BLaER1 (cell line): ENCODE data around the gene TTC38.
A peak's percentile ranks its signal among the peaks of the same experiment; 100 is the strongest.

ENCODE experiments used
- H3K27ac ChIP-seq: shearing (Covaris generic); formaldehyde crosslinking; 2 replicates; pipeline ENCODE4 v1.8.1; 2022
- H3K27me3 ChIP-seq: shearing (Covaris generic); formaldehyde crosslinking; 2 replicates; pipeline ENCODE4 v1.8.1; 2022
- H3K36me3 ChIP-seq: shearing (Covaris generic); formaldehyde crosslinking; 2 replicates; pipeline ENCODE4 v1.8.1; 2022
- H3K4me1 ChIP-seq: shearing (Covaris generic); formaldehyde crosslinking; 2 replicates; pipeline ENCODE4 v1.8.1; 2022
- H3K4me2 ChIP-seq: shearing (Covaris generic); formaldehyde crosslinking; 2 replicates; pipeline ENCODE4 v1.8.1; 2022
- H3K4me3 ChIP-seq: shearing (Covaris generic); formaldehyde crosslinking; 2 replicates; pipeline ENCODE4 v1.8.1; 2022
- H3K9ac ChIP-seq: shearing (Covaris generic); formaldehyde crosslinking; 2 replicates; pipeline ENCODE4 v1.8.1; 2022
- H3K9me3 ChIP-seq: shearing (Covaris generic); formaldehyde crosslinking; 2 replicates; pipeline ENCODE4 v1.8.1; 2022
- H4K20me1 ChIP-seq: shearing (Covaris generic); formaldehyde crosslinking; 2 replicates; pipeline ENCODE4 v1.8.1; 2022
- Cebpa-rat ChIP-seq: shearing (Covaris generic); IDR thresholded peaks from 2 replicates; pipeline ENCODE4 v1.8.1; 2022

The TTC38 gene

DNA sequence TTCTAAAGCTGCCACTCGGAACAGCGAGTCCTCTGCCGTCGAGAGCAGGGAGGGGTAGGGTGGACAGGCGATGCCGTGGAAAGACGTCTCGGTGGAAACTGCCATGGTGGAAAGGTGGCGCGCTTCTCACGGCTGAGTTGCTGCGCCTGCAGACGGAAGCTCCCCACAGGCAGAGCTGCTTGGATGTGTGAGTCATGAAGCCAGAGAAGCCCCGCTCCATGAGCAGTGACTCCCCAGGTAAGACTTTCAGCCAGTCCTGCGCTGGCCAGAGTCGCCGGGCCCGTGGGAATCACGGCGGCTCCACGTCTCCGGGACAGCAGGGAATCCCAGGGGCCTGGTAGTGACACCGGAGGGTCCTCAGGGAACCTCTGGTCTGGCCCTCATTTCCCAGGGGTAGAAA is 63.7 kb downstream of the TTC38 start:
- peaks cover 8% of the 10 kb centered on the region for H4K20me1 ChIP-seq
- no peaks in the 10 kb centered on the region for H3K27me3 ChIP-seq
- H3K36me3 ChIP-seq: peaks cover 70% of the 10 kb centered on the region

DNA sequence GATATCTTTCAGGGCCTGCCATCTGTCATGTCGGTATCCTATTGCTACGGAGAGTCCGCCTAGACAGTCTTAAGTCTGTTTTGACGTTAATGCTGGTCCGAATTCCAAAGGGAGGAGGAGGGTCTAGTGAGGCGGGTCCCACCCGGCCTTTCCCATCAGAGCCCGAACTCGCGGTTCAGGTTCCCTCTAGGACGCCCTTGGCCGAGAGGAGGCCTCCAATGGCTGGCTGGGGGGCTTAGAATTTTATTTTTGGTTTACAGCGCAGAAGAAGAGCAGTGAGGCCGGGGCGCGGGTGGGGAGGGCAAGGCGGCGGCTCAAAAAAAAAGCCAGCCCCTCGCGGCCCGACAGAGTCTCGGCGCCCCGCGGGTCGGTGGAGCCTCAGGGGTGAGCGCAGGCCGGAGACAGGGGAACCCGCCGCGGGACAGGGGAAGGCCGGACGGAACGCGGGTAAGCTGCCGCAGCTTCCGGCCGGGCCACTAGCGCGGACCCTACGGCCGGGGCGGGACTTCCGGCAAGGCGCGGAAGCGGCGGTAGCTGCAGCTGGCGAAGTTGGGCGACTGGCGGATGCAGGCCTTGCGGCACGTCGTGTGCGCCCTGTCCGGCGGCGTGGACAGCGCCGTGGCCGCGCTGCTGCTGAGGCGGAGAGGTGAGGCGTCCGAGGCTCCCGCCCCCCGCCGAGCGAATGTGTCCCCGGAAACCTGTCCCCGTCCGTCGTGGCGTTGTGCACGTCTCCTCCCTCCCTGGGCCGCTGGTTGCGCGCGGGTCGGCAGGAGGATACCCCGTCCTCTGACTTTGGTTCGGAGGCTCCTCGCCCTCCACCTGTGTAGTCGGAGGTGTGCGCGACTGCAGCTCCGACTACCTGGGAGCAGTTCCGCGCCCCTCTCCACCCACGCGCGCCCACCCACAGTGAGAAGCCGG is 67.7 kb downstream of the TTC38 start, which contains the start of gene TRMU:
Gene TRMU, plus strand, starts transcription at position 514 of the 918 bp plus-strand sequence. Its CDS starts 51 bp downstream, at position 565.
- peak within 1 kb of the TSS; percentile 93 for H3K4me2 ChIP-seq
- H3K36me3 ChIP-seq: peaks cover 62% of the 10 kb centered on the region
- H3K27ac ChIP-seq: peak within 1 kb of the TSS; percentile 94
- TF ChIP-seq Cebpa-rat: no peak
- H3K9ac ChIP-seq: peak within 1 kb of the TSS; percentile 85
- H4K20me1 ChIP-seq: peaks cover 47% of the 10 kb centered on the region
- H3K4me3 ChIP-seq: peak within 1 kb of the TSS; percentile 96
- H3K4me1 ChIP-seq: peaks cover 25% of the 10 kb centered on the region
- no peaks in the 10 kb centered on the region for H3K27me3 ChIP-seq
- no peaks in the 10 kb centered on the region for H3K9me3 ChIP-seq

More for the DNA sequence above, 63.7 kb downstream of the TTC38 start:
- Histone ChIP-seq H3K4me2 (no peak overlapping the region), H3K9ac (no peak overlapping the region), H3K4me1 (peaks cover 14% of the 10 kb centered on the region), H3K9me3 (no peaks in the 10 kb centered on the region), H3K27ac (no peak overlapping the region), H3K4me3 (no peak overlapping the region)
- no peak for TF ChIP-seq Cebpa-rat

DNA sequence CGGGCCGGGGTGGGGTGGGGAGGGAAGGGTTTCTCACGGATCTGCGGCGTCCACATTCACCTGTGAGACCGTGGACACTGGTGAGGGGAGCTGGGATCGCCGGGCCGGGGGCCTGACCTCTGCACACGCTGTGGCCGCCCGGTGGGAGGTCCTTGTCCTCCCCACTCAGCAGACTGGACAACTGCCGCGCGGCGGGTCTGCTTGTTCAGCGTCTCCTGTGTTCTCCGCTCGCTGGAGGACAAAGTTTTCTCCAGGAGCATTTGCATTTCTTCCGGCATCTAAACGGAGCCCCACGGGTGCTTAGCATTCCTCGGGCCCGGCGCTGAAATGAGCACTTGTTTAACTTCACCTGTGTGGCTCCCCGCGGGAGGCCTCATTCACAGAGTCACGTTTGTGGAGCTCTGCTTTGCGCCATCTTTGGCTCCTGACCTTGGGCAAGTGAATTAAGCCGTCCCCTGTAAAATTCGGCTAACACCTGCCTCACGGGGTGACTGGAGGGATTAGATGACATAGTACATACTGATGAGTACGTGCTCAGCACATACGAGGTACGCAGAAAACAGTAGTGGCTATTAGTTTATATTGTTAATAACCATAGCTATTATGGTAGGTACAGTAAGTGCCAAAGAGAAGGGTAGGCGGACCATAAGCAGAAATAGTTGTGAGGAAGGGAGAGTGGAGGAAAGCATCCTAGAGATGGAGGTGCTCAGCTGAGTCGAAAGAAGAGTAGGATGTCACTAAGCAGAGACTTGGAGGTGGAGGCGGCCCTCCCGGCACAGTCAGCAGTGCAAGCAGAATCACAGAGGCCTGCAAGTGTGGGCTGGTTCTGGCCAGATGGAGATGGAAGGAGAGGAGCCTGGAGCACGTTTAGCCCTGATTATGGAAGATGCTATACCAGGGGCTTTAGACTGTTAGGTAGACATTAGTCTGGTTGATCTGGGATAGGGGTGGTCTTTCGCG is 68.6 kb downstream of the TTC38 start:
- Histone ChIP-seq H3K9me3 (no peaks in the 10 kb centered on the region), H4K20me1 (peaks cover 56% of the 10 kb centered on the region), H3K27me3 (no peaks in the 10 kb centered on the region), H3K4me2 (peak overlapping the region; percentile 93), H3K4me1 (peaks cover 25% of the 10 kb centered on the region), H3K27ac (peak overlapping the region; percentile 94), H3K9ac (peak overlapping the region; percentile 85), H3K36me3 (peaks cover 62% of the 10 kb centered on the region), H3K4me3 (peak overlapping the region; percentile 96)
- no peak for TF ChIP-seq Cebpa-rat

DNA sequence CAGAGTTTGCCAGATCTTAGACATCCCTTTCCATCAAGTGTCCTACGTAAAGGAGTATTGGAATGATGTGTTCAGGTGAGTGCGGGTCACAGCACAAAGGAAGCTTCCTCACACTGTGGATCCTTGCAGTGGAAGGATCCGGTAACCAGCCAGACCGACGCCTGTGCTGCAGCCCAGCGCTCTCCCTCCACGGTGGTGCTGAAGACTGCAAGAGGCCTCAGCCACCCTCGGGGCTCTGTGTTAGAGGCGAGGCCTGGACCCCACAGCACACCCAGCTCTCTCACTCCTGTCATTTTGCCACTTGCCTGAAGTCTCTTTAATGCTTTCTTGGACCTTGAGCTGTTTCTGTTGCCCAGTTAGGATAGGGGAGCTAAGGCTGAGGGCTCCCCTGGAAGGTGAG is 70.1 kb downstream of the TTC38 start:
- Histone ChIP-seq H3K36me3 (peaks cover 62% of the 10 kb centered on the region), H3K9ac (no peak overlapping the region), H3K4me2 (no peak overlapping the region), H3K4me1 (peaks cover 25% of the 10 kb centered on the region), H3K27me3 (no peaks in the 10 kb centered on the region), H3K4me3 (no peak overlapping the region), H4K20me1 (peaks cover 71% of the 10 kb centered on the region), H3K9me3 (no peaks in the 10 kb centered on the region), H3K27ac (no peak overlapping the region)
- no peak for TF ChIP-seq Cebpa-rat

DNA sequence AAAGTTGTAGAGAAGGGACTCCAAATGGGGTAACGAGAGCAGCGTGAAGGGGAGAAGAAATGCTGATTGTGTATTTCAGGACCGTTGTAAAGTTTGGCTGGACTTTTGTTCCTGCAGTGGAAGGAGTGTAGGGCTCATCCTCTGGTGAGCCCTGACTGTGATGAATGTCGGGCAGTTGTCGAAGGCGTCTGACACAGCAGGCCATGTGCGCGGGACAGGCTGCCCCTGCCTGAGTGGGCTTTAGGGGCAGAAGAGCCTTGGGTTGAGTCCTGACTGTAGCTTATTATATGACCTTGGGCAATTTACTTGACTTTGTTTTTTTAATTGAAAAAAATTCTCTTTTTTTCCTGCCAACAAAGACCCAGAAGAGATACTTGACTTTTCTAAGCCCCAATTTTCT is 70.8 kb downstream of the TTC38 start:
- Histone ChIP-seq H3K9me3 (no peaks in the 10 kb centered on the region), H4K20me1 (peaks cover 78% of the 10 kb centered on the region), H3K4me1 (peaks cover 25% of the 10 kb centered on the region), H3K4me3 (no peak overlapping the region), H3K9ac (no peak overlapping the region; the same call in 1 of the 2 replicates), H3K27me3 (no peaks in the 10 kb centered on the region), H3K36me3 (peaks cover 64% of the 10 kb centered on the region), H3K27ac (no peak overlapping the region), H3K4me2 (no peak overlapping the region)
- TF ChIP-seq Cebpa-rat: no peak

DNA sequence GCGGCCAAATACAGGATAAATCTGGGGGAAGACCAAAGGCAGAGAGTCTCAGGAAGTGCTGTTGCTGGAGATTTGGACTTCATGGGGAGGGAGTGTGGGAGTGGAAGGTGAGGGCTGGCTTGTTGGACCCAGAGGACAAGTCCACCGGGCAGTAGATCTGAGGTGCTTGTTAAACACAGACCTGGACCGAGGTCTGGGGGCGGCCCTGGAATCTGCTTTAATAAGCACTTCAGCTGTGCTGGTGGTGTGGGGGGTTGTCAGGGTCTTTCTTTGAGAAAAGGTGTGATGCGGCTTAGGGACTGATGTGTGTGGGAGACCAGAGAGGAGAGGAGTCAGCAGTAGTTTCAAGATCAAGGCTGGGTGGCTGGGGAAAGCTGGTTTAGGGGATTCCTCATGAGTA is 72.1 kb downstream of the TTC38 start:
- H3K27ac ChIP-seq: no peak overlapping the region
- H3K9ac ChIP-seq: no peak overlapping the region
- H3K9me3 ChIP-seq: no peaks in the 10 kb centered on the region
- H3K4me2 ChIP-seq: no peak overlapping the region
- H4K20me1 ChIP-seq: peaks cover 92% of the 10 kb centered on the region
- H3K27me3 ChIP-seq: no peaks in the 10 kb centered on the region
- H3K4me1 ChIP-seq: peaks cover 17% of the 10 kb centered on the region
- H3K36me3 ChIP-seq: peaks cover 77% of the 10 kb centered on the region
- no peak for TF ChIP-seq Cebpa-rat
- H3K4me3 ChIP-seq: no peak overlapping the region

DNA sequence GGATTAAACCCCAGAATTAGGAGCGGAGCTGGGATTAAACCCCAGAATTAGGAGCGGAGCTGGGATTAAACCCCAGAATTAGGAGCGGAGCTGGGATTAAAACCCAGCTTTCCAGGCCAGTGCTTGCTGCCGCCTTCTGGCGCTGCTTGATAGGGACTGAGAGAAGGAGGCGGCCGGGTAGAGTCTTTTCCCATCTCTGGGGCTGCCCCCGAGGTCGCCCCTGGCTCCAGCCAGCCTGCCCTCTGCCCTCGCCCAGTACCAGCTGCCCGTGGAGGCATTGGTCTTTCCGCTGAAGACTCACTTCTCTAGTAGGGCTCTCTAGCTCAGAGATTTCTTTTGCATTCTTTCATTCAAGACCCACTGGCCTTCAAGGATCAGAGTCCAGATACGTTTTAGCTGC is 72.9 kb downstream of the TTC38 start:
- Histone ChIP-seq H3K4me1 (peaks cover 14% of the 10 kb centered on the region), H3K9ac (no peak overlapping the region), H3K27ac (no peak overlapping the region), H3K4me3 (no peak overlapping the region), H3K4me2 (no peak overlapping the region), H4K20me1 (peaks cover 99% of the 10 kb centered on the region), H3K9me3 (no peaks in the 10 kb centered on the region), H3K27me3 (no peaks in the 10 kb centered on the region), H3K36me3 (peaks cover 84% of the 10 kb centered on the region)
- TF ChIP-seq Cebpa-rat: no peak
